Subcutaneous abdominal adipose tissue (tissue), 5 donors: ENCODE results near the gene LRP5.
"Not testable (repeated sequence)": the region's sequence is repeated elsewhere in the genome, so short reads cannot be mapped to it uniquely, and the experiment has no call there.

Source experiments
- H3K27ac ChIP-seq: one replicate; pipeline ENCODE4 v1.7.0; 2013; ENCODE audit warnings: low read depth, mild to moderate bottlenecking, inconsistent platforms, low read length, moderate library complexity
- H3K27me3 ChIP-seq, 5 donors: one replicate each; pipeline ENCODE4 v1.7.0; 2013; ENCODE audit warnings: low read length in 5 of 5, inconsistent platforms in 1 of 5; ENCODE audit not compliant: control insufficient read depth in 5 of 5, insufficient read depth in 4 of 5
- H3K36me3 ChIP-seq, 5 donors: one replicate each; pipeline ENCODE4 v1.7.0; 2013; ENCODE audit warnings: low read length in 5 of 5; ENCODE audit not compliant: control insufficient read depth in 5 of 5, insufficient read depth in 5 of 5
- H3K4me1 ChIP-seq, 5 donors: one replicate each; pipeline ENCODE4 v1.7.0; 2013; ENCODE audit warnings: low read length in 5 of 5, mild to moderate bottlenecking in 3 of 5, moderate library complexity in 1 of 5; ENCODE audit not compliant: control insufficient read depth in 5 of 5, insufficient read depth in 5 of 5
- H3K4me3 ChIP-seq, 5 donors: one replicate each; pipeline ENCODE4 v1.7.0; 2013; ENCODE audit warnings: low read length in 5 of 5, low read depth in 1 of 5
- H3K9ac ChIP-seq, 5 donors: one replicate each; pipeline ENCODE4 v1.7.0; 2013; ENCODE audit warnings: low read length in 5 of 5, mild to moderate bottlenecking in 4 of 5, moderate library complexity in 3 of 5
- H3K9me3 ChIP-seq, 5 donors: one replicate each; pipeline ENCODE4 v1.7.0; 2013; ENCODE audit warnings: low read length in 5 of 5; ENCODE audit not compliant: control insufficient read depth in 5 of 5
- donor health status: healthy.
- donor health status: healthy.
- donor health status: healthy.
- donor health status: healthy.
- donor health status: healthy.

Gene LRP5

DNA sequence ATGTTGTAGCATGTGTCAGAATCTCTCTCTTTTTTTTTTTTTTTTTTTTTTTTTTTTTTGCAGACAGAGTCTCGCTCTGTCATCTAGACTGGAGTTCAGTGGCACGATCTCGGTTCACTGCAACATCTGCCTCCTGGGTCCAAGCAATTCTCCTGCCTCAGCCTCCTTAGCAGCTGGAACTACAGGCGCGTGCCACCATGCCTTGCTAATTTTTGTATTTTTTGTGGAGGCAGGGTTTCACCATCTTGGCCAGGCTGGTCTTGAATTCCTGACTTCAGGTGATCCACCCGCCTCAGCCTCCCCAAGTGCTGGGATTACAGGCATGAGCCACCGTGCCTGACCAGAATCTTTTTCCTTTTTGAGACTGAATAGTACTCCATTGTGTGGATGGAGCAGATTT, 32.4 kb downstream of the LRP5 start:
- H3K27ac ChIP-seq = not testable (repeated sequence)

DNA sequence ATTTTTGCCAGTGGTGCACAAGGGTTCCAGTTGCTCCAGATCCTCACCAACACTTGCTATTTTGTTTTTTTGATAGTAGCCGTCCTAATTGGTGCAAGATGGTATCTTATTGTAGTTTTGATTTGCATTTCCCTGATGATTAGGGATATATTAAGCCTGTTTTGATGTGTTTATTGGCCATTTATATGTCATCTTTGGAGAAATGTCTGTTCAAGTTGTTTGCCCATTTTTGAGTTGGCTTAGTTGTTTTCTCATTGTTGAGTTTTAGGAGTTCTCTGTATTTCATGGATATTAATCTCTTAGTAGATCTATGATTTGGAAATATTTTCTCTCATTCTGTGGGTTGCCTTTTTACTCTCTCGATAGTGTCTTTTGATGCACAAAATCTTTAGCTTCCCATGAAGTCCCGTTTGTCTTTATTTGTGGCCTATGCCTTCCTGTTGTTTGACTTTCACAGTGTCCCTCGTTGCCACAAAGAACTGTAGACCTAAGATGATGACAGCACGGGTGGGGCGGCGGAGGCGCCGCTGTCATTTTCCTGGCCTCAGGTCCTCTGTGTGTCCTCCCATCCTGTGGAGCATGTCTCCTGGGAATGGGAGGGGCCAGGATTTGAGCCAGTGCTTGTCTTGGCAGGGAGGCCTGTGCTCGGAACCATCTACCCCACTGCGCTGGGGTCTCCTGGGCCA, 33.5 kb downstream of the LRP5 start:
- peak overlapping the region; percentile 27 for H3K27ac ChIP-seq
- H3K4me3 ChIP-seq = peak overlapping the region in 4 of 5 donors; percentile 24 to 41 (median 32)
- H3K9me3 ChIP-seq = peaks cover 0 to 5% (median 4%) of the 10 kb centered on the region in 5 donors
- H3K27me3 ChIP-seq = no peaks in the 10 kb centered on the region
- peak overlapping the region in 1 of 5 donors; percentile 22 for H3K9ac ChIP-seq
- H3K4me1 ChIP-seq = peaks cover 9 to 72% (median 51%) of the 10 kb centered on the region in 5 donors
- H3K36me3 ChIP-seq = peaks cover 0 to 15% (median 10%) of the 10 kb centered on the region in 5 donors

More for the DNA sequence above, 32.4 kb downstream of the LRP5 start:
- not testable (repeated sequence) for H3K27me3 ChIP-seq, H3K9ac ChIP-seq, H3K4me3 ChIP-seq, H3K9me3 ChIP-seq
- H3K4me1 ChIP-seq = peaks cover 10 to 72% (median 52%) of the 10 kb centered on the region in 5 donors
- H3K36me3 ChIP-seq = peaks cover 0 to 10% (median 8%) of the 10 kb centered on the region in 5 donors

DNA sequence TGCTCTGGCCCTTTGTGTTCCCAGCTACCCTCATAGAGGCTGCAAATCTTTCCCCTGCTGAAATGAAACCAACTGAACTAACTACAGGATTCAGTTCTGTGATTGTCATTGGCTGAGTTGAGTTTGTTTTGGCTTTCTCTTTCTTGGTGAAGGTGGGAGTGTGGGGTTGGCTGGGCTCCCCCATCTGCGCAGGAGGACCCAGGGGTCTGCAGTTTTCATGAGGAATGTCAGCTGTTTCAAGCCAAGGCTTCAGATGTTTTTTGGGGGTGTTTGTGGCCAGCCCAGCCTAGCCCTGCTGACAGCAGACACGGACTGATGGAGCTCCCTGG, 34.0 kb downstream of the LRP5 start:
- Histone ChIP-seq H3K4me1 (peaks cover 9 to 70% (median 46%) of the 10 kb centered on the region in 5 donors), H3K4me3 (peak overlapping the region in 4 of 5 donors; percentile 24 to 41 (median 32)), H3K9ac (peak overlapping the region in 1 of 5 donors; percentile 51)

DNA sequence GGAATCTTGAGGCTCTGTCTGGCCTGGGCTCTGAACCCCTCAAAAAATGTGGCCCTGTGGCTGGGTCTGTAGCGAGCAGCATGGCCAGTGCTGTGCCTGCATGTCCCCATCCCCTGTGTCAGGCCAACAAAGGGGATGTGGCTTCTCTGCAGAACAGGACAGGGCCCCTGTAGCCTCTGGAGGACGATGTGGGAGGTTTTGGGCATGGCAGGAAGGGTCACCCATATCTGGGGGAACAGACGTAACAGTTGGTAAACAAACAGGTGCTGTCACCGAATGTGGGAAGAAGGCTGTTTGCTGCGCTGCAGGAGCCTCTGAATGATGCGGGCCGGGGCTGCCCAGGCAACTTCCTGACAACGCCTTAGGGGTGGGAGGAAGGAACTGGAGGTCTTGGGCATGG, 35.0 kb downstream of the LRP5 start:
- H3K36me3 ChIP-seq = peaks cover 0 to 19% (median 10%) of the 10 kb centered on the region in 5 donors
- H3K9ac ChIP-seq = peak overlapping the region in 1 of 5 donors; percentile 51
- H3K9me3 ChIP-seq = peaks cover 0 to 5% (median 4%) of the 10 kb centered on the region in 5 donors
- H3K27ac ChIP-seq = no peak overlapping the region
- H3K4me1 ChIP-seq = peaks cover 9 to 68% (median 37%) of the 10 kb centered on the region in 5 donors
- no peak overlapping the region for H3K4me3 ChIP-seq
- H3K27me3 ChIP-seq = no peaks in the 10 kb centered on the region

More for the DNA sequence above, 34.0 kb downstream of the LRP5 start:
- peaks cover 0 to 5% (median 4%) of the 10 kb centered on the region in 5 donors for H3K9me3 ChIP-seq
- H3K36me3 ChIP-seq = peaks cover 0 to 19% (median 10%) of the 10 kb centered on the region in 5 donors
- peak overlapping the region; percentile 27 for H3K27ac ChIP-seq
- no peaks in the 10 kb centered on the region for H3K27me3 ChIP-seq

DNA sequence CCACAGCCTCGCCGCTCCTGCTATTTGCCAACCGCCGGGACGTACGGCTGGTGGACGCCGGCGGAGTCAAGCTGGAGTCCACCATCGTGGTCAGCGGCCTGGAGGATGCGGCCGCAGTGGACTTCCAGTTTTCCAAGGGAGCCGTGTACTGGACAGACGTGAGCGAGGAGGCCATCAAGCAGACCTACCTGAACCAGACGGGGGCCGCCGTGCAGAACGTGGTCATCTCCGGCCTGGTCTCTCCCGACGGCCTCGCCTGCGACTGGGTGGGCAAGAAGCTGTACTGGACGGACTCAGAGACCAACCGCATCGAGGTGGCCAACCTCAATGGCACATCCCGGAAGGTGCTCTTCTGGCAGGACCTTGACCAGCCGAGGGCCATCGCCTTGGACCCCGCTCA, 35.5 kb downstream of the LRP5 start:
- H3K9me3 ChIP-seq = peaks cover 0 to 5% (median 4%) of the 10 kb centered on the region in 5 donors
- peaks cover 9 to 68% (median 33%) of the 10 kb centered on the region in 5 donors for H3K4me1 ChIP-seq
- no peak overlapping the region for H3K27ac ChIP-seq
- H3K27me3 ChIP-seq = no peaks in the 10 kb centered on the region
- no peak overlapping the region for H3K9ac ChIP-seq
- H3K36me3 ChIP-seq = peaks cover 0 to 19% (median 10%) of the 10 kb centered on the region in 5 donors
- no peak overlapping the region for H3K4me3 ChIP-seq

DNA sequence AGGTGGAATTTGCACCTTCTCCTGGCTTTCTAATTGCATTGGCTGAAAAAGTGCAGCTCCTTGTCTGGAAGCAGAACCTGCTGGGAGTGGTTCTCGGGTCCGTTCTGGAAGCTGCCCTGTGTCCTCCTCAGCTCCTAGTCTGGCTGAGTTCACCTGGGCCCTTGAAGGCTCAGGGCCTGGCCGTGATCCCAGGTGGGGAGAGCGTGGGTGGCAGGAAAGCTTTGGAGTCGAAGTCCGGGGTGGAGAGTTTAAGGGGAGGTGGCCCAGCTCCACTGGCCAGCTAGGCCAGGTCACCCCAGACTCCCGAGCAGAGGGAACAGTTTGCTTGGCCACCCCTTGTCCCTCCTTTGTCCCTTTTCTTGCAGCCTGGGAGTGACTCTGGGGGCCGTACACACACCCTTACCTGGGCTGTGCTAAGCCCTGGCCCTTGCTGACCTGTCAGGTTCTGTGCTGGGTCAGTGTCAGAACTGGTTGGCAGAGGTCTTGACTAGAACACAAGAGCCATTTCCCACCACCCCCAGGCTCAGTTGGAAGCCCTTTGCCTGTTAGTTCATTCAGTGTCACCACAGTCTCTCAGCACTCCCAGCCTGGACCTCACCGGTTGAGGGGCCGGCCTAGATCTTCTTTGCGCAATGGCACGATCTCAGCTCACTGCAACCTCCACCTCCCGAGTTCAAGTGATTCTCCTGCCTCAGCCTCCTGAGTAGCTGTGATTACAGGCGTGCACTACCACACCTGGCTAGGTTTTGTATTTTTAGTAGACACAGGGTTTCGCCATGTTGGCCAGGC, 37.3 kb downstream of the LRP5 start:
- no peak overlapping the region for H3K9ac ChIP-seq

DNA sequence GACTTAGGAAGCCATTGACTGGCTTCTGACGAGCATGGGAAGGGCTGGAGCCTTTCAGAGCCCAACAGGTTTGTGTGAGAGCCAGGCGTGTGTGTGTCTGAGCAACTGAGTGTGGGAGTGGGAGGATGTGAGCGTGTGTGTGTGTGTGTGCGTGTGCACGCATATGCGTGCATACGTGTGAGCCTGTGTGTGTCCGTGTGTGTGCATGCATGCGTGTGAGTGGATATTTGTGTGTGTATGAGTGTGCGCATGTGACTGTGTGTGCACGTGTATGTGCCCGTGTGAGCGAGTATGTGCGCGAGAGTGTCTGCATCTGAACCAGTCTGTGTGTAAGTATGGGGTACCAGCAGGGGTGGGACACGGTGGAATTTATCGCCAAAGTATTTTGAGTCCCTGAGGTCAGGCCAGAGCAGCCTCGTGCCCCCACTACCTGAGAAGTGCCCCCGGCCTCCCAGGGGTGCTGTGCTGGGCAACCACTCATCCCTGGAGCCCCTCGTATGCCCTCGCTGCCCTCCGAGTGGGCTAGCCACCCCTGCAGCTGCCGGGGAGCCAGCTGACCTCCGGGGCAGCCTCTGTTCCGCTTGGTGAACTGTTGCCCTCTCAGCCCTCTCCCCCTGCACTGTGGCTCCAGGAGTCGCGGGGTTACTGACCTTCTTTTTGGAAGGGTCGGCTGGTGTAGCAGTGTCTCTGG, 38.5 kb downstream of the LRP5 start:
- Histone ChIP-seq H3K27me3 (no peaks in the 10 kb centered on the region), H3K4me3 (no peak overlapping the region), H3K36me3 (peaks cover 0 to 15% (median 12%) of the 10 kb centered on the region in 5 donors), H3K9ac (no peak overlapping the region), H3K27ac (no peak overlapping the region), H3K4me1 (peaks cover 18 to 80% (median 59%) of the 10 kb centered on the region in 5 donors), H3K9me3 (peaks cover 0 to 4% (median 0%) of the 10 kb centered on the region in 5 donors)

More for the DNA sequence above, 37.3 kb downstream of the LRP5 start:
- no peak overlapping the region for H3K27ac ChIP-seq
- H3K4me1 ChIP-seq = peaks cover 16 to 73% (median 50%) of the 10 kb centered on the region in 5 donors
- no peaks in the 10 kb centered on the region for H3K27me3 ChIP-seq
- peaks cover 0 to 15% (median 12%) of the 10 kb centered on the region in 5 donors for H3K36me3 ChIP-seq
- peaks cover 0 to 5% (median 4%) of the 10 kb centered on the region in 5 donors for H3K9me3 ChIP-seq
- H3K4me3 ChIP-seq = no peak overlapping the region

DNA sequence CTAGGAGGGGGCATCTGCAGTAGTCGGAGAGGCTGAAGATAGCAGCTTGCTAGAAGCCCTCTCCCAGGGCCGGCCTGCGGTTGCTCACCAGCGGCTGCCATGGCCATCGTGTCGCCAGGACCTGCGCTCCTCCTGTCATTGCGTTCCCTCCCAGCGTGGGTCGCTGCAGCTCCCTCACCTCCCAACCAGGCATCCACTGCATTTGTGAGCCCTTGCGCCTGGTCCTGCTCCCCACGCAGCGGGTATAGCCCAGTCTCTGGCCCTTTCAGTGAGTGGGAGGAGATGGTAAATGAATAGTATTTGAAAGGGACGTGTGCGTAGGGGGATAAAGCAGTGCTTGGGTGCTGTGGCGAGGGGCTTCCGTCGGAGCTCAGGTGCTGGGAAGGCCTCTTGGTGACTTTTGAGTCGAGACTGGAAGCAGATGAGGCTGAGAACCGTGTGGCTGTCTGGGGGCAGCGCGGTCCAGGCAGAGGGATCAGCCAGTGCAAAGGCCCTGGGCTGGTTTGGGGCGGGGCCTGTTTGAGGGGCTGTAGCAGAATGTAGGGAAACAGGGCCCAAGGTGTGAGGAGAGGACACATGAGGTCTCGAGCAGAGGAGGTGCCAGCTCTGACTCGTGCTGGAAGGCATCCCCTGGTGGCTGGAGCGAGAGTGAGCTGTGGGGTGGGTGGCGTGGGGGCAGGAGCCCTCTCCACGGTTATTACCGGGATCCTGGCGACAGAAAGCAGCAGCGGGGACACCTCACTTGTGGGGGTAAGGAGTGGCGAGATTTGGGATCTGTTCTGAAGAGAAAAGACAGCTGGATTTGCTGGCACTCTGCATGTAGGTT, 39.3 kb downstream of the LRP5 start:
- Histone ChIP-seq H3K9me3 (no peaks in the 10 kb centered on the region), H3K27me3 (no peaks in the 10 kb centered on the region), H3K9ac (no peak overlapping the region), H3K4me3 (no peak overlapping the region), H3K4me1 (peaks cover 16 to 73% (median 51%) of the 10 kb centered on the region in 5 donors), H3K36me3 (peaks cover 0 to 18% (median 12%) of the 10 kb centered on the region in 5 donors), H3K27ac (no peak overlapping the region)

DNA sequence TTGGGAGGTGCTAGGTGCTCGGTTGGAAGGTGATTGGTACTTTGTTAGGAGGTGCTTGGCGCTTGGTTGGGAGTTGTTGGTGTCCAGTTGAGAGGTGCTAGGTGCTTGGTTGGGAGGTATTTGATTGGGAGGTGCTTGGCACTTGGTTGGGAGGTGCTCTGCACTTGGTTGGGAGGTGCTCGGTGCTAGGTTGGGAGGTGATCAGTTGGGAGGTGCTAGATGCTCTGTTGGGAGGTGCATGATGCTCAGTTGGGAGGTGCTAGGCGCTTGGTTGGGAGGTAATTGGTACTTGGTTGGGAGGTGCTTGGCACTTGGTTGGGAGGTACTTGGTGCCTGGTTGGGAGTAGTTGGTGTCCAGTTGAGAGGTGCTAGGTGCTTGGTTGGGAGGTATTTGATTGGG, 40.2 kb downstream of the LRP5 start:
- Histone ChIP-seq H3K9ac (no peak overlapping the region), H3K4me3 (no peak overlapping the region), H3K27me3 (no peaks in the 10 kb centered on the region), H3K27ac (no peak overlapping the region), H3K36me3 (peaks cover 0 to 18% (median 14%) of the 10 kb centered on the region in 5 donors), H3K4me1 (peaks cover 12 to 67% (median 45%) of the 10 kb centered on the region in 5 donors), H3K9me3 (no peaks in the 10 kb centered on the region)
